Fibroblast of upper back skin (primary cell): ENCODE data around the gene ZNF286A.
"Not testable (repeated sequence)": the region's sequence is repeated elsewhere in the genome, so short reads cannot be mapped to it uniquely, and the experiment has no call there.

ENCODE experiments used
- DNase-seq: peaks from one replicate; pipeline ENCODE4 v3.0.0-alpha.2; 2013

The ZNF286A gene

DNA sequence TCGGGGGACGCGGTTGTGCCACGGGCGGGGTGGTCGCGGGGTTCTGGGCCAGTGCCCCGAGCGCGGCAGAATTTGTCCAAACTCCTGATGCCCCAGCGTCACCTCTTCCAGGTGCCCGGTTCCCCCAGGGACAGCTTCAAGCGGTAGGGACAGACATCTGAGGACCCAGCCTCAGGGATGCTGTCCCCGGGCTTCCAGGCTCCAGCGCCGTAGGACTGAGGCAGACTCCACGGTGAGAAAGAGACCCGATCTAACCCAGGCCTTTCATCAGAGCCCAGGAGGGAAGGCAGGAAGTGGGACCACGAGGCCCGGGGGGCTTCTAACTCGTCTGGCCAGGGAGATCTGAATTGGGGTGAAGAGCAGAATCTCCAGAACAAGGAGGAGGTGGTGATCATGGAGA, 385 bp downstream of the ZNF286A start:
- not testable (repeated sequence) for DNase-seq

DNA sequence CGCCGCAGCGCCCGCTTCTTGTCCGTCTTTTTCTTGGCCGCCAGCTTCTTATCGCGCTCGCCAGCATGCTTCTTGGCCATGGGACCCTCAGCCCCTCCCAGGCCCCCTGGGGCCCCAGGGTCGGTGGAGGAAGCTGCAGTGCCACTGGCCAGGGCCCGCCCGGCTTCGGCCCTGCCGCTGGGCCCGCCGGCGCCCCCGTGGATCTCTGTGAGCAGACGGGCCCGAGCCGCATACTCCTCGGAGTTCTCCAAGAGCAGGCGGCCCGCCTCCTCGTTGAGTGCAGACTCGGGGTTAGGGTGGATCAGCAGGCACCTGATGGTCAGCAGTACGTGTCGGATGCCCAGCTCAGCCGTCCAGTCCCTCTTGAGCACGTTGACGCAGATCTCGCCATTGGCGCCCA, 4.7 kb downstream of the ZNF286A start:
- not testable (repeated sequence) for DNase-seq

DNA sequence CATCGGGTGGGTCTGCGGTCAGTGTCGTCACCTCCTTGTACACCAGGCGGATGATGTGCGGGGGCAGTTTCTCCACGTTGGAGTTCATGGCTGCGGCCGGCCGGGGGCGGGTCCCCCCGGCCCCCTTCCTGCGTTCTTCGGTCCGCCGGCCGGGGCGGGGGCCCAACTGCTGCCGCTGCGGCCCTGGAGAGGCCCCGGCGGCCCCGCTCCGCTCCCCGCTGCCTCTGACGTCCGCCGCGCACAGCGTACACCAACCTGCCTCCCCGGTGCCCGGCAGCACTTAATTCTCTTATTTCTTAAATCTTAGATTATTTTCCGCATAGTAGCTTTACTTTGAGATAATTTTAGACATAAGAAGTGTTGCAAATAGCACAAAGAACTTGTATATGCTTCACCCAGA, 5.3 kb downstream of the ZNF286A start:
- not testable (repeated sequence) for DNase-seq

DNA sequence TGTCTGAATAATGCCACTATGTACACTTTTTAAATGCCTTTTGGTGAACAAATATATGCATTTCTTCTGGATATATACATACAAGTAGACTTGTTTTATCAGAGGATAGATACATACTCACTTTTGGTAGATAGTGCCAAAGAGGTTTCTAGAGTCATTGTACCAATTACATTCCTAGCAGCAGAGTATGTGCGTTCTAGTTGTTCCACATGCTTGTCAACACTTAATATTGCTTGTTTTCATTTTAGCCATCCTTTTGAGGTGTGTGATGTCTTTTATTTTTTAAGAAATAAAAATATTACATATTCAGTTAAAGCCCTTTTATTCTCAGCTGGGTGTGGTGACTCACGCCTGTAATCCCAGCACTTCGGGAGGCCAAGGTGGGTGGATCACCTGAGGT, 9.3 kb downstream of the ZNF286A start:
- DNase-seq: not testable (repeated sequence)

DNA sequence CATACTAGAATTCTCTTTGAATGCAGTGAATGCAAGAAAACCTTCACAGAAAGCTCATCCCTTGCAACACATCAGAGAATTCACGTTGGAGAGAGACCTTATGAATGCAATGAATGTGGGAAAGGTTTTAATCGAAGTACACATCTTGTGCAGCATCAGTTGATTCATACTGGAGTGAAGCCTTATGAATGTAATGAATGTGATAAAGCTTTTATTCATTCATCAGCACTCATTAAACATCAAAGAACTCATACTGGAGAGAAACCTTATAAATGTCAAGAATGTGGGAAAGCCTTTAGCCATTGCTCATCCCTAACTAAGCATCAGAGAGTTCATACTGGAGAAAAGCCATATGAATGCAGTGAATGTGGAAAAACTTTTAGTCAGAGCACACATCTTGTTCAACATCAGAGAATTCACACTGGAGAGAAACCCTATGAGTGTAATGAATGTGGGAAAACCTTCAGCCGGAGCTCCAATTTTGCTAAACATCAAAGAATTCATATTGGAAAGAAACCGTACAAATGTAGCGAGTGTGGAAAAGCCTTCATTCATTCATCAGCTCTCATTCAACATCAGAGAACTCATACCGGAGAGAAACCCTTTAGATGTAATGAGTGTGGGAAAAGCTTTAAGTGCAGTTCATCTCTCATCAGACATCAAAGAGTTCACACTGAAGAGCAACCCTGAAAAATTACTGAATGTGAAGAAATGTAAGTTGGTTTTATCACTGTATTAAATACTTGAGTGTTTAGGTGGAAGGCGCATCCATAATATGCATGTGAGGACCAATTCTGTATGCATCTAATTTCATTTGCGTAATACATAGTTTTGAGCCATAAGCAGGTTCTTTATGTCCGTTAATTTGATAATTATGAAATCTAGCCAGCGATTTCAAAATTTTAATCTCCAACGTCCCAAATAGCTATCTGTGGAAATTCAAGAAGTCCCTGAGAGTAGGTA, 17.3 kb downstream of the ZNF286A start:
- not testable (repeated sequence) for DNase-seq

DNA sequence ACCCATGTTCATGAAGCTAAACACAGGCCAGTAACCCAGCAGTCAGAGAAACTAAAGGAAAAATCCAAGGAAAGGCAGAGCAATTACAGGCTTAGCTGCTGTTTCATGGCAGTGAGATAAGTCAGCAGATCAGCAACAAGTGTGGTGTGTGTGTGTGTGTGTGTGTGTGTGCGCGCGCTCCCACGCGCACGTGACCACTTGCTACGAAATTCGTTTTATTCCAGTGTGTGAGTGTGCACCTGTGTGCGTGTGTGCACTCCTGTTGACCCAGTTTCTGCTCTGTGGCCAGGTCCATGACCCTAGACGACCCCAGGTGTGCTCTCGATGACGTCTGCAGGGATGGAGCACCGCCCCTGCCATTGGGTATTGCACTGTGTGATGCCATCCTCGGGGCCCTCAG, 31.0 kb downstream of the ZNF286A start:
- DNase-seq: not testable (repeated sequence)

DNA sequence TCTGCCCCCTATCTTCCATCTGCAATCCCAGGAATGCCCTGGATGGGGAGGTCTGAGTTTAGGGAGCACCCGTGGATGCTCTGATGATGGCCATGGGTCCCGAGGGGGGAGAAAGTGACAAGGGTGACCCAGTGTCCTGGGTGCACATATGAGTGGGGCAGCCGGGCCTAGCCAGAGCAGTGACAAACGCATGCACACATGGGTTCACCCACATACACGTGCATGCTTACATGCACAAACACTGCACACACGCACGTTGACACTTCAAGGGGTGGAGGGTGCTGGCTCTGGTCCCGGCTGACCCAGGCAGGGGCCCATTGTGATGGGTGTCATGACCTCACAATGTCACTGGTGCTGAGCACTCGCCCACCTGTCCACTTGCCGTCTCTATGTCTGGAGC, 32.3 kb downstream of the ZNF286A start, which contains the start of gene TBC1D26:
TBC1D26 (plus strand) TSS at position 384 of the 400 bp plus-strand sequence. CDS start 3,066 bp downstream, outside the sequence.
- not testable (repeated sequence) for DNase-seq

DNA sequence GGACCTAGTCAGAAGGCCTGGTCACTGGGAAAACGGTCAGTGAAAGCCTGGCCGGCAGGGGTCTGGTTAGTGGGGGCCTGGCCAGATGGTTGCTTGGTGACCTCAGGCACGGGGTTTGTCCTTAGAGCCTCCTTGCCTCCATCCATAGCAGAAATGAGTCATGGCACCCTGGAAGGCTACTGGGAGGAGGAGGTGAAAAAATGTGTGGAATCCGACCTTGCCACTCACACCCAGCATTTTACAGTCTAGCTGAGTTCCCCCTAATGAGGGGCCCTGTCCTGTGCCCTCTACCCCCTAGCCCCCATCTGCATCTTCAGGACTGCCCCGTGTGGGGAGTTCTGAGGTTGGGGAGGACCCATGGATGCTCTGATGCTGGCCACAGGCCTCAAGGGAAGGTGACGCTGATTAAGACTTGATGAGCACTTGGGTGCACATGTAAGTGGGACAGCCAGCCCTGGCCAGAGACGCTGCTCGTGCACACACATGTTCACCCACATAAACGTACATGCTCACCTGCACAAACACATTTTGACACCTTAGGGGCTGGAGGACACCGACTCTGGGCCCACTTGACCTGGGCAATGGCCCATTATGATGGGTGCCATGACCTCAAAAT, 33.7 kb downstream of the ZNF286A start:
- DNase-seq: not testable (repeated sequence)

DNA sequence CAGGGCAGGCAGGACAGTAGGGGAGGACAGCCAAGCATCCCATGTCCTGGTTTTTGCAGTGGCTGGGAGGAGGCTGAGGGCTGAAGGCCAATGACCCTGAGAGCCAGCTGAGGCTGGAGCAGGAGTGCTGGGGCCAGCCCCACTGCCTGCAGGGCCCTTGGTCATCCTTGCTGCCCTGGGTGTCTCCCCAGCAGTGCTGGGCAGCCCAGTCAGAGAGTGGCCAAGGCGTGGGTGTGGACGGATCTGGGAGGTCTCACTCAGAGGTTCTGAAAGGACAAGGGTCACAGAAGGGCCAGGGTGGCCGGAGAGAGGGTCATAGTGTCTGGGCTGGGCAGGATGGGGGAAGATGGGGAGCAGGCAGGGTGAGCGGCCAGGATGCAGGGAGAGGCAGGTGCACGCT, 37.0 kb downstream of the ZNF286A start:
- not testable (repeated sequence) for DNase-seq

DNA sequence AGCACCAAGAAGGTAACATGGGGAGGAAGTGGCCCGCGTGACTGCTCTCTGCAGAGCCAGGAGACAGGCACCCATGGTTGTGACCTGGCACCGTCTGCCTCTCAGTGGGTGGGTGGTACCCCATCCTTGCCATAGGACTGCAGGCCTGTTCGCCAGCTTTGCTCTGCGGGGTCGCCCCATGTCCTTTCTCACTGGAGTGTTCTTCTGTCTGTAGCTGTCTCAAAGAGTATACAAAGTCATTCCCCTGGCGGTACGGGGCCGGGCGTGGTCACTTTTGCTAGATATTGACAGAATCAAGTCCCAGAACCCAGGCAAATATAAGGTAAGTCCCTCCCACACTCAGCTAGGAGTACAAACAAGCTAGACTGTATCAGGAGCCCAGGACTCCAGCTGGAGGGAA, 38.5 kb downstream of the ZNF286A start:
- no peak for DNase-seq

DNA sequence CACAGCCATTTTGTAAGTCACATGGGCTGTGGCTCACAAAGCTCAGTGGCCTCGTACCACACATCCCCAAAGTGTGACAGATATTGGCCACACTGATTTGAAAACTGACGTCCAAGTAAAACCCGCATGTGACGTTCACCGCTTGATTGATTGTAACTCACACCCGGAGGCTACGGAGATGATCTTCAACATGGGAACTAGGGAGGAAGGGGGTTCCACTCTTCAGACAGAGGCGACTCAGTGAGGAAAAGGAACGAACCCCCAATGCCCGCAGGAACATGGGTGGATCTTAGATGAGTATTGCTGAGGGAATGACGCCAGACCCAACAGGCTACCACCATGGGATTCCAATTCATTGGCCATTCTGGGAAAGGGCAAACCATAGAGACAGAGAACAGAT, 39.7 kb downstream of the ZNF286A start:
- not testable (repeated sequence) for DNase-seq

DNA sequence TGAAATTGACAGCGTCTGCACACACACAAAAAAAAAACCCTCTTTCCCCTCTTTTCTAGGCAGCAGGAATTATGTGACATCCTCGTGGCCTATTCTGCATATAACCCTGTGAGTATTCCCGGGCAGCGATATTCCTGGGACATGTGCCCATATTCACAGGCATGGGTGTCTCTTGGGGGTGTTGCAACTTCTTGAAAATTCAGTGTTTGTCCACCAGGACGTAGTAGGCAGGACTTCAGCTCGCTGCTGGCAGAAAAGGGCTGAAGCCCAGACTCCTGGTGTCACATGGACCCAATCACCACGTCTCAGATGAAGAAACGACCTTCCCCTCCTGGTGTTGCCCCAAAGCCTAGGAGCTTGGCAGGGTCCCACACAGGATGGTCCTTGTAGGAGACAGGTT, 40.5 kb downstream of the ZNF286A start:
- DNase-seq: not testable (repeated sequence)

DNA sequence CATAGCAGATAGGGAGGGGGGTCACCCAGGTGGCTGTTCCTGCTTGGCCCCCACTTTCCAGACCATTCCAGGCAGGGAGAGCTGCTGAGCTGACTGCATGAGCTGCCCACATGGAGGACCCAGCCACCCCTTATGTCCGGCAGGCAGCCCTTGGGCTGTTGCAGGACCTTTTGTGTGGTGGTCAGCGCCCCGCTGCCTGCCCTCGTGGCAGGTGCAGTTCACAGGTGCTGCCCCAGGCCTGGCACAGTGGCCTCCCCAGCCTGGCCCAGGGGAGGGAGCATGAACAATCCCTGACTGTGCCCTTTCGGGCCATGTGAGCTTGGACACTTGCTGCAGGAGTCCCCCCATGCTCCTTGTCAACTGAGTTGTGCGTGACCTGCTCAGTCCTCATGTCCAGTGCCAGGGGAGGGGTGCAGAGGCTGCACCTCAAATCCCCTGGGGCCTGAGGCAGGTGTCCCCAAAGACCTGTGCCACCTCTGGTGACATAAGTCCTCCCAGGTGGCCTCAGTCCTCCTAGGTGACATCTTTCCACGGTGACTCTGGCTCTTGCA, 41.1 kb downstream of the ZNF286A start:
- no peak for DNase-seq

DNA sequence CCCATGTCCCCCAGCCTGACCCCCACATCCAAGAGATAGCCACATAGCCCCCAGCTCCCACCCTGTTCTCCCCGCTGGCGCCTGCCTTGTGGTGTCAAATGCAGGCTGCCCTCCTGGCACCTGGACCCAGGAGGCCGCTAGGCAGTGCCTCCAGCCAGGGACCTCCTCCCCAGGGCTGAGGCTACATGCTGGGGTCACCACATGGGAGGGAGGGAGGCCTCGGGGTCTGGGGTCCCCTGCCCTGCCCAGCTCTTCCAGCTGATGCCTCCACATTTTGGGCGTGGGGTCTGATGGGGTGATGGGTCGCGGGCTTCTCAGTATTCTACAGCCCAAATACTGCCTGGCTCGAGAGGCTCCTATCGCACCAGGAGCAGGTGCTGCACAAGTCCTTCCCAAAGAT, 42.1 kb downstream of the ZNF286A start:
- no peak for DNase-seq

DNA sequence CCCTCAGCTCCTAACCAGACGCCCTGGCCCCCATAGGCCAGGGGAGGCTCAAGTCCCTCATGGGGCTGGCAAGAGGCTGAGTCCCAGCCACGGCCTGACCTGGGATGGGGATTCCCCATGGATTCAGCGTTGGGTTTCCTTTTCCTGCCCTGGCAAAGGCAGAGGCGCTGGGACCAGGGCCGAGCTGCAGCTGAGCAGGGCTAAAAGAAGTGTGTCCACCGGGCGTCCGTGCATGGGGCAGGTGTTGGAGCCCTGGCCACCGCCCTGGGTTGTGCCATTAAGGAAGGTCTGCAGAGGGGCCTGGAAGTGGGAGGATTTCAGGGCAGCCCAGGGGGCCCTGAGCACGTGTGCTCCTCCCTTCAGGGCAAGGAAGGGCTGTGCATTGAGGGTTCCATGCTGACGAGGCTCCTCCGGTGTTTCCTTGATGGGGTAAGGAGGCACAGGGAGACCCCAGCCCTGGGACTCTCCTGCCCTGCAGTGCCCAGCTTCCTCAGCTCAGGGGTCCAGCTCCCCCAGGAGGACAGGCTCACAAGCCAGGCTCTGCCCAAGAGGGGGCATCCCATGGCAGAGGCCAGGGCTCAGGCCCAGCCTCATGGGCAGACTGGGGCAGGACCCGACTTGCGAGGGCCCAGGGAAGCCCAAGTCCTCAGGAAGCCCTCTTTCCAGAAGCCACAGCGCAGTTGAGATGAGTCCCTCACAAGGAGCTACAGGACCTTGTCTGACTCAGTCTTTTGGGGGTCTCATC, 42.7 kb downstream of the ZNF286A start:
- no peak for DNase-seq

DNA sequence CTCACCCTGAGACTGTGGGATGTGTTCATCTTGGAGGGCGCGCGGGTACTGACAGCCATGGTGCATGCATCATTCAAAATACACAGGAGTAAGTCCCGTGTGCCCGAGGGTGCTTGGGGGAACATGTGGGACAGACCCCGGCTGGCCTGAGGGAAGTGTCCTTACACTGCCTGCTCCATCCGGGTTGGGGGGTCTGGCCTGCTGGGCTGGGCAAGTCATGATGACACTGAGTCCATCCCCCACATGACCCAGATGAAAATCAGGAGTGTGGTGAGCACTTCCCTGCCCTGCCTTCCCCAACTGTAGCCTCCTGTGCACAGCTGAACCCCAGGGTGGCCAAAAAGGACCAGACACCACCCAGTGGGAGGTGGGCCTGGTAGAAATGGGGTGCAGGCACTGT, 43.4 kb downstream of the ZNF286A start:
- no peak for DNase-seq

DNA sequence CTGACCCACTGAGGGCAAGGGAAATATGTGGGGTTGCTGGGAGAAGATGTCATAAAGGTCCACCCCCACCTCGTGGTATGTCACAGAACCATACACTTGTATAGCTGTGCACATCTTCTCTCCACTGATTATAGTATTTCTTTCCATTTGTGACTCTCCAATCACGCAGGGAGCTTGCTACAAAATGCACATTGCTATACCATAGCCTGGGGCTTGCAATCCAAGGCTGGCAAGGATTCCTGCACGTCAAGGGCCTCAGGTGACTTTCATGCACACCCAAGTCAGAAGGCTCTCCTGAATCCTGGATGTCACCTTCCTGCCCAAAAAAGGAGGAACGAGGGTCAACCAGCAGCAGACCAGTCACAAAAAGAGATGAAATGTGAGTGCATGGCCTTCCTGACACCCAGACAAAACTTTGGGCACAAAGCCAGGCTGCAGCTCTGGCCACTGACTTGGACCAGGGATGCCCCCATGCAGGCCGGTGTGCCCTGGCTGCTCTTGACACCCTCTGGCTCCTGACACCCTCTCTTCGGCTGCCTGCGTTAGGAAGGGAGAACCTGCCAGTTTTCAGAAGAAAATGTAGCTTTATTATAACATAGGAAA, 44.6 kb downstream of the ZNF286A start:
- DNase-seq: no peak

DNA sequence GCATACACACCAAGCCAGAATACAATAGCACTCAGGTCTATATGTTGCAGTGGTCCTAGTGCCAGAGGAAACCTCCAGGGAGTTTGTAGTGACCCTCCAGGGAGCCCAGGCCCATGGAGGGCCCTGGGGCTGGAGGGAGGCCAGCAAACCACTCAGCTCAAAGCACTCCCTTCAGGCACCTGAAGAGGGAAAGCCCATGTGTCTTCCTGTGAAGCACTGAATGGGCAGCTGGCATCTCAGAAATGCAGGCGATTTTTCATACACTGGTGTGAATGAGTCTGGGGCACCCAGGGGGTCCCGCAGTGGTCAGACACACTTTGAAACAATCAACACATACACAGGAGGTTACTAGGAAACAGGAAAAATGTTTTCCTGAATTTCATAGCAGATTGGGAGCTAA, 45.3 kb downstream of the ZNF286A start:
- DNase-seq: no peak

DNA sequence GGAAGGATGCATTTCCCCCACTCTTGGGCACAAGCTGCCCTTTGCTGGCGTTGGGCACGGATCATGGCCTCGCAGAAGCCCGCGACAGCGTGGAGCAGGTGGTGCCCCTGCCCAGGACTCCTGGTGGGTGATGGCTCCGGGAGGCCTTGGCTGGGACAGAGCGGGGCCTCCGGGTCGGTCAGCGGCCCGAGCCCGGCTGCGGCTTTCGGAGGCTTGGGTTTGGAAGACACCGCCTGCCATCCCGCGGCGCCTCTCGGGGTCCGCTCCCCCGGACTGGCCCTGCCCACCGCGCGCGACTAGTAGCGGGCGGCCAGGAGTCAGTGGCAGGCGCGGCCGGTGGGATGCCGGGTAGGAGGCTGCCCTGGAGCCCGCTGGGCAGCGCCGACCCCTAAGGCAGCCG, 49.9 kb downstream of the ZNF286A start:
- not testable (repeated sequence) for DNase-seq

DNA sequence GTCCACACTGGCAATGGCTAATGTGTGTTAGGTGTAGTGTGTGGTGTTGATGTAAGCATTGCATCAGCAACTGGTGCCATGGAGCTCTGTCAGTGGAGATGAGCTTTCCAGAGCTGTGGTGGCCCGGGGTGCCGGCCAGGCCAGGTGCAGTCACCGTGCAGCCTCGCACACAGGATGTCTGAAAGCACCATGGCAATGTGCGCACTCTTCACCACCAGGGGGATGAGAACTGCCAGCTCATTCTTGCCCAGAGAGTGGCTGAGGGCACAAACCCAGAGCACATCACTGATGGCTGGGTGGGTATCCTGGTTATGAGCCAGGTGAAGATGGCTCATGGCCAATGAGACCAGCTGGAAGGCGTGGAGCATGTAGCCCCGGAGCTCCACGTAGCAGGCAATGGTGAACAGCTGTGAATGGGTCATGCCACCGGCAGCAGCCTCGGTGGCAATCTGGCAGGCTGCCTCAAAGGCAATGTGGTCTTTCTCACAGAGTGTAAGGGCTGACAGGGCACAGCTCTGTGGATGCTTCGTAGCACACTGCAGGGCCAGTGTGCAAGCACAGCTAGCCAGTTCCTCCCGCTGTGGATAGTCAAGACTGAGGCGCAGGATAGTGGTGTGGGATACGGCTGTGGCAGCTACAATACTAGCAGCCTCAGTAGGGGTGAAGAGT, 69.4 kb downstream of the ZNF286A start:
- not testable (repeated sequence) for DNase-seq
